Liver (tissue), 9 donors: ENCODE results near the gene KCNQ5. TPM values are rescaled to one million over a fixed set of nuclear protein-coding genes. Genes with fewer than 3 reads are reported as not detected.

Experiments used
- DNase-seq: peaks from one replicate; pipeline ENCODE4 v3.0.0-alpha.2; 2017; ENCODE audit warnings: low spot score
- H3K27ac ChIP-seq, 2 donors: one replicate each; pipeline ENCODE4 v1.7.0; 2013; ENCODE audit warnings: inconsistent platforms in 2 of 2, low read length in 2 of 2, control low read depth in 1 of 2, low read depth in 1 of 2, mild to moderate bottlenecking in 1 of 2
- H3K27me3 ChIP-seq, 4 donors: one replicate each; pipeline versions ENCODE4 v1.6.1 to v1.7.0; 2013; ENCODE audit warnings: low read length in 3 of 4, inconsistent platforms in 1 of 4, mild to moderate bottlenecking in 1 of 4, moderate library complexity in 1 of 4; ENCODE audit not compliant: control insufficient read depth in 4 of 4, insufficient read depth in 4 of 4
- H3K36me3 ChIP-seq, 4 donors: one replicate each; pipeline versions ENCODE4 v1.6.1 to v1.7.0; 2013; ENCODE audit warnings: low read length in 3 of 4, mild to moderate bottlenecking in 3 of 4, low read depth in 1 of 4, moderate library complexity in 1 of 4; ENCODE audit not compliant: control insufficient read depth in 4 of 4, insufficient read depth in 3 of 4
- H3K4me1 ChIP-seq, 4 donors: one replicate each; pipeline versions ENCODE4 v1.6.1 to v1.7.0; 2013; ENCODE audit warnings: low read length in 3 of 4, mild to moderate bottlenecking in 3 of 4, moderate library complexity in 1 of 4; ENCODE audit not compliant: control insufficient read depth in 4 of 4, insufficient read depth in 4 of 4
- H3K4me3 ChIP-seq, 3 donors: one replicate each; pipeline versions ENCODE4 v1.6.1 to v1.7.0; 2013; ENCODE audit warnings: low read length in 3 of 3, control low read depth in 1 of 3, low read depth in 1 of 3, mild to moderate bottlenecking in 1 of 3
- H3K9ac ChIP-seq, 2 donors: one replicate each; pipeline ENCODE4 v1.7.0; 2013; ENCODE audit warnings: low read length in 2 of 2, mild to moderate bottlenecking in 2 of 2, moderate library complexity in 2 of 2, control low read depth in 1 of 2, low read depth in 1 of 2
- H3K9me3 ChIP-seq, 4 donors: one replicate each; pipeline versions ENCODE4 v1.6.1 to v1.7.0; 2013; ENCODE audit warnings: low read length in 3 of 4; ENCODE audit not compliant: control insufficient read depth in 4 of 4
- EGR1 ChIP-seq, 2 donors: IDR thresholded peaks; 2 replicates each; pipeline ENCODE4 v1.6.1; 2016 to 2018; ENCODE audit warnings: antibody characterized with exemption in 2 of 2, low read depth in 2 of 2
- FOXA1 ChIP-seq: IDR thresholded peaks from 2 replicates; pipeline ENCODE4 v1.6.1; 2016; ENCODE audit warnings: antibody characterized with exemption
- FOXA2 ChIP-seq: IDR thresholded peaks from 2 replicates; pipeline ENCODE4 v1.6.1; 2016; ENCODE audit warnings: antibody characterized with exemption
- GABPA ChIP-seq, 2 donors: IDR thresholded peaks in 1 of 2; conservative IDR thresholded peaks in 1 of 2; 2 replicates each; pipeline ENCODE4 v1.6.1; 2016; ENCODE audit warnings: antibody characterized with exemption in 2 of 2, mild to moderate bottlenecking in 1 of 2, moderate library complexity in 1 of 2
- HNF4A ChIP-seq, 2 donors: conservative IDR thresholded peaks; 2 replicates each; pipeline ENCODE4 v1.6.1; 2016; ENCODE audit warnings: antibody characterized with exemption in 2 of 2, mild to moderate bottlenecking in 2 of 2
- HNF4G ChIP-seq: IDR thresholded peaks from 2 replicates; pipeline ENCODE4 v1.6.1; 2016; ENCODE audit warnings: antibody characterized with exemption
- JUND ChIP-seq, 2 donors: IDR thresholded peaks; 2 replicates each; pipeline ENCODE4 v1.6.1; 2016; ENCODE audit warnings: antibody characterized with exemption in 2 of 2
- NR2F2 ChIP-seq: IDR thresholded peaks from 2 replicates; pipeline ENCODE4 v1.6.1; 2016; ENCODE audit warnings: antibody characterized with exemption
- RAD21 ChIP-seq, 2 donors: IDR thresholded peaks; 2 replicates each; pipeline ENCODE4 v1.6.1; 2016; ENCODE audit warnings: antibody characterized with exemption in 2 of 2, mild to moderate bottlenecking in 2 of 2
- SP1 ChIP-seq: IDR thresholded peaks from 2 replicates; pipeline ENCODE4 v1.6.1; 2018; ENCODE audit warnings: antibody characterized with exemption, mild to moderate bottlenecking
- TAF1 ChIP-seq: conservative IDR thresholded peaks from 2 replicates; pipeline ENCODE4 v1.6.1; 2016; ENCODE audit warnings: antibody characterized with exemption, mild to moderate bottlenecking
- YY1 ChIP-seq: IDR thresholded peaks from 2 replicates; pipeline ENCODE4 v1.6.1; 2016; ENCODE audit warnings: antibody characterized with exemption, mild to moderate bottlenecking
- WGBS: extraction: QIAGEN DNeasy Blood & Tissue Kit; methylation state at CpG from one replicate; pipeline ENCODE4 v1.1.7; 2013; 5-methylcytosine and 5-hydroxymethylcytosine counted together
- polyA plus RNA-seq, 2 donors: library from polyadenylated mRNA; stranded (reverse) in 1 of 2; unstranded in 1 of 2; fragments of 200-250 nt in 1 of 2; fragments of >200 nt in 1 of 2; fragmentation: Nextera tagmentation in 1 of 2; extraction: Ambion mirVana in 1 of 2; gene quantifications; one replicate each; pipeline versions ENCODE4 v1.2.1 to v1.2.3, GENCODE V29; 2013 to 2015
- total RNA-seq, 2 donors: library from RNA; depleted of rRNA; stranded (reverse); fragments of >200 nt; gene quantifications; one replicate each; pipeline ENCODE4 v1.2.3, GENCODE V29; 2014
- TF ChIP-seq, protein P1 (sequence below): IDR thresholded peaks from 2 replicates; pipeline ENCODE4 v1.6.1; 2016; ENCODE audit warnings: antibody characterized with exemption
- TF ChIP-seq, protein P2 (sequence below): IDR thresholded peaks from 2 replicates; pipeline ENCODE4 v1.6.1; 2016; ENCODE audit warnings: antibody characterized with exemption
- TF ChIP-seq, protein P3 (sequence below): IDR thresholded peaks from 2 replicates; pipeline ENCODE4 v1.6.1; 2016; ENCODE audit warnings: antibody characterized with exemption, mild to moderate bottlenecking
- TF ChIP-seq, protein P4 (sequence below): fragments of 150-350 bp; IDR thresholded peaks from 2 replicates; pipeline ENCODE4 v1.5.1; 2017; ENCODE audit warnings: improper control_type of control experiment, low read depth, low read length; ENCODE audit not compliant: missing input control
- TF ChIP-seq, protein P5 (sequence below): IDR thresholded peaks from 2 replicates; pipeline ENCODE4 v1.6.1; 2016; ENCODE audit warnings: antibody characterized with exemption
- donor health status: healthy.
- donor health status: healthy.
- donor health status: healthy.
- donor health status: healthy.
- donor health status: healthy.

KCNQ5 gene
- total and polyA plus RNA-seq, 4 donors: 0.02 to 1.1 (median 0.15) TPM

DNA sequence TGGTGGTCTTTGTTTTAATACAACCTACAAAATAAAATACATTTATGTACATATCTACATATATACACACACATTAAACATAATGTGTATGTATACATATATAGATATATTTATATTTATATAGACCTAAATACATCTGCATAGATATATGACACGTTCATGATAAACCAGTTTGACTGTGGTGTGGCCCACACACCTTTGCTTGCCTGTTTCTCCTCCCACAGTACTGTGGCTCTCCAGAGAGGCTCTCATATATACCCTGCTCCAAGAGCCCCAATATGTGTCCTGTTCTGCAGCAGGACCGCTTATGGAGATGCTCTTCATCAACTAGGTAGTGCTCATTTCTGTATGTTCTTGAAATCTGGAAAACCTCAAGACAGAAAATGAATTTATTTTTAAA, 207.0 kb downstream of the KCNQ5 start:
- no peak overlapping the region for H3K27ac ChIP-seq
- TF ChIP-seq YY1: no peak
- no peak for TF ChIP-seq HNF4G
- TF ChIP-seq, protein P1, sequence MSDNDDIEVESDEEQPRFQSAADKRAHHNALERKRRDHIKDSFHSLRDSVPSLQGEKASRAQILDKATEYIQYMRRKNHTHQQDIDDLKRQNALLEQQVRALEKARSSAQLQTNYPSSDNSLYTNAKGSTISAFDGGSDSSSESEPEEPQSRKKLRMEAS: no peak
- TF ChIP-seq SP1: no peak
- TF ChIP-seq, protein P2, sequence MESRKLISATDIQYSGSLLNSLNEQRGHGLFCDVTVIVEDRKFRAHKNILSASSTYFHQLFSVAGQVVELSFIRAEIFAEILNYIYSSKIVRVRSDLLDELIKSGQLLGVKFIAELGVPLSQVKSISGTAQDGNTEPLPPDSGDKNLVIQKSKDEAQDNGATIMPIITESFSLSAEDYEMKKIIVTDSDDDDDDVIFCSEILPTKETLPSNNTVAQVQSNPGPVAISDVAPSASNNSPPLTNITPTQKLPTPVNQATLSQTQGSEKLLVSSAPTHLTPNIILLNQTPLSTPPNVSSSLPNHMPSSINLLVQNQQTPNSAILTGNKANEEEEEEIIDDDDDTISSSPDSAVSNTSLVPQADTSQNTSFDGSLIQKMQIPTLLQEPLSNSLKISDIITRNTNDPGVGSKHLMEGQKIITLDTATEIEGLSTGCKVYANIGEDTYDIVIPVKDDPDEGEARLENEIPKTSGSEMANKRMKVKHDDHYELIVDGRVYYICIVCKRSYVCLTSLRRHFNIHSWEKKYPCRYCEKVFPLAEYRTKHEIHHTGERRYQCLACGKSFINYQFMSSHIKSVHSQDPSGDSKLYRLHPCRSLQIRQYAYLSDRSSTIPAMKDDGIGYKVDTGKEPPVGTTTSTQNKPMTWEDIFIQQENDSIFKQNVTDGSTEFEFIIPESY: no peak
- no peak for TF ChIP-seq EGR1 (IDR thresholded peaks at IDR 0.05; ENCODE audit: low read depth in 2 of 2)
- TF ChIP-seq, protein P3, sequence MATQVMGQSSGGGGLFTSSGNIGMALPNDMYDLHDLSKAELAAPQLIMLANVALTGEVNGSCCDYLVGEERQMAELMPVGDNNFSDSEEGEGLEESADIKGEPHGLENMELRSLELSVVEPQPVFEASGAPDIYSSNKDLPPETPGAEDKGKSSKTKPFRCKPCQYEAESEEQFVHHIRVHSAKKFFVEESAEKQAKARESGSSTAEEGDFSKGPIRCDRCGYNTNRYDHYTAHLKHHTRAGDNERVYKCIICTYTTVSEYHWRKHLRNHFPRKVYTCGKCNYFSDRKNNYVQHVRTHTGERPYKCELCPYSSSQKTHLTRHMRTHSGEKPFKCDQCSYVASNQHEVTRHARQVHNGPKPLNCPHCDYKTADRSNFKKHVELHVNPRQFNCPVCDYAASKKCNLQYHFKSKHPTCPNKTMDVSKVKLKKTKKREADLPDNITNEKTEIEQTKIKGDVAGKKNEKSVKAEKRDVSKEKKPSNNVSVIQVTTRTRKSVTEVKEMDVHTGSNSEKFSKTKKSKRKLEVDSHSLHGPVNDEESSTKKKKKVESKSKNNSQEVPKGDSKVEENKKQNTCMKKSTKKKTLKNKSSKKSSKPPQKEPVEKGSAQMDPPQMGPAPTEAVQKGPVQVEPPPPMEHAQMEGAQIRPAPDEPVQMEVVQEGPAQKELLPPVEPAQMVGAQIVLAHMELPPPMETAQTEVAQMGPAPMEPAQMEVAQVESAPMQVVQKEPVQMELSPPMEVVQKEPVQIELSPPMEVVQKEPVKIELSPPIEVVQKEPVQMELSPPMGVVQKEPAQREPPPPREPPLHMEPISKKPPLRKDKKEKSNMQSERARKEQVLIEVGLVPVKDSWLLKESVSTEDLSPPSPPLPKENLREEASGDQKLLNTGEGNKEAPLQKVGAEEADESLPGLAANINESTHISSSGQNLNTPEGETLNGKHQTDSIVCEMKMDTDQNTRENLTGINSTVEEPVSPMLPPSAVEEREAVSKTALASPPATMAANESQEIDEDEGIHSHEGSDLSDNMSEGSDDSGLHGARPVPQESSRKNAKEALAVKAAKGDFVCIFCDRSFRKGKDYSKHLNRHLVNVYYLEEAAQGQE: no peak
- no peak for TF ChIP-seq HNF4A (conservative IDR thresholded peaks at IDR 0.05)
- no peak for TF ChIP-seq FOXA2
- no peak for TF ChIP-seq NR2F2
- H3K9ac ChIP-seq: no peak overlapping the region
- no peaks in the 10 kb centered on the region for H3K36me3 ChIP-seq
- H3K4me1 ChIP-seq: no peaks in the 10 kb centered on the region
- H3K27me3 ChIP-seq: no peaks in the 10 kb centered on the region
- 76% methylated on average over 2 of the region's 2 CpGs for WGBS
- H3K9me3 ChIP-seq: no peaks in the 10 kb centered on the region
- DNase-seq: no peak
- no peak overlapping the region for H3K4me3 ChIP-seq

DNA sequence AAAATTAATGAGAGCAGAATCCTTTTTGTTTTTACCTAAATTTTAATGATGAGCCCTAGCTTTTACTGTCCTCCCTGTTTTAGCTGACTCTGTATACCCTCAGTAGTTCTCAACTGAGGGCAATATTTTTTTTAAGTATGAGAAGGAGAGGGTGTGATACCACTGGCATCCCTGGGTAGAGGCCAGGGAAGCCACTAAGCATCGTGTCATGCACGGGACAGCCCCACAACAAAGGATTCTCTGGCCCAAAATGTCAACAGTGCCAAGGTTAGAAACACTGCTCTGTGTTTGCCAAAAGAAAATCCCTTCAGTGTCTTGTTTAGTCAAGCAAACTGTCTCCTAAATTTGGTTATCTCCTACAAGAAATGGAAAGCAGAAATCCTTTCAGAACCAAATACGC, 210.4 kb downstream of the KCNQ5 start:
- Histone ChIP-seq H3K36me3 (no peaks in the 10 kb centered on the region), H3K27me3 (no peaks in the 10 kb centered on the region), H3K9ac (no peak overlapping the region), H3K9me3 (no peaks in the 10 kb centered on the region), H3K4me3 (no peak overlapping the region), H3K4me1 (no peaks in the 10 kb centered on the region), H3K27ac (no peak overlapping the region)
- TF ChIP-seq GABPA (IDR thresholded peaks at IDR 0.05 in 1 of 2, conservative IDR thresholded peaks at IDR 0.05 in 1 of 2) (no peak), FOXA2 (no peak), RAD21 (IDR thresholded peaks at IDR 0.05) (no peak), FOXA1 (no peak), NR2F2 (no peak), JUND (IDR thresholded peaks at IDR 0.05) (no peak), HNF4G (no peak), TAF1 (no peak), SP1 (no peak), YY1 (no peak)
- TF ChIP-seq, protein P4, sequence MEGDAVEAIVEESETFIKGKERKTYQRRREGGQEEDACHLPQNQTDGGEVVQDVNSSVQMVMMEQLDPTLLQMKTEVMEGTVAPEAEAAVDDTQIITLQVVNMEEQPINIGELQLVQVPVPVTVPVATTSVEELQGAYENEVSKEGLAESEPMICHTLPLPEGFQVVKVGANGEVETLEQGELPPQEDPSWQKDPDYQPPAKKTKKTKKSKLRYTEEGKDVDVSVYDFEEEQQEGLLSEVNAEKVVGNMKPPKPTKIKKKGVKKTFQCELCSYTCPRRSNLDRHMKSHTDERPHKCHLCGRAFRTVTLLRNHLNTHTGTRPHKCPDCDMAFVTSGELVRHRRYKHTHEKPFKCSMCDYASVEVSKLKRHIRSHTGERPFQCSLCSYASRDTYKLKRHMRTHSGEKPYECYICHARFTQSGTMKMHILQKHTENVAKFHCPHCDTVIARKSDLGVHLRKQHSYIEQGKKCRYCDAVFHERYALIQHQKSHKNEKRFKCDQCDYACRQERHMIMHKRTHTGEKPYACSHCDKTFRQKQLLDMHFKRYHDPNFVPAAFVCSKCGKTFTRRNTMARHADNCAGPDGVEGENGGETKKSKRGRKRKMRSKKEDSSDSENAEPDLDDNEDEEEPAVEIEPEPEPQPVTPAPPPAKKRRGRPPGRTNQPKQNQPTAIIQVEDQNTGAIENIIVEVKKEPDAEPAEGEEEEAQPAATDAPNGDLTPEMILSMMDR: no peak
- TF ChIP-seq, protein P2: no peak
- TF ChIP-seq, protein P1: no peak
- TF ChIP-seq, protein P5, sequence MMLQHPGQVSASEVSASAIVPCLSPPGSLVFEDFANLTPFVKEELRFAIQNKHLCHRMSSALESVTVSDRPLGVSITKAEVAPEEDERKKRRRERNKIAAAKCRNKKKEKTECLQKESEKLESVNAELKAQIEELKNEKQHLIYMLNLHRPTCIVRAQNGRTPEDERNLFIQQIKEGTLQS: no peak
- WGBS: 43% methylated on average over 3 of the region's 3 CpGs
- DNase-seq: no peak
